HepG2 (cell line): Measurements from ENCODE around the gene JUND. TPM values are rescaled to one million over a fixed set of nuclear protein-coding genes. Genes with fewer than 3 reads are reported as not detected.

Source experiments
- ATAC-seq: fragments of 200-7000 bp; cut with Tn5 transposase; 3 replicates; pipeline ENCODE4 v1.9.1; 2020; ENCODE audit warnings: mild to moderate bottlenecking, moderate library complexity
- BruUV-seq: library from RNA; stranded (reverse); fragments of 400-500 nt; replicated peaks from 2 replicates; lab custom pipeline; 2021; lab: Mats Ljungman, UMichigan
- CTCF ChIA-PET: fragments of 300-600 bp; formaldehyde crosslinking; extraction: SDS; loops from one replicate; lab custom pipeline; 2021; ENCODE audit warnings: low total read pairs, inconsistent platforms, low intra/inter-chr PET ratio; lab: Yijun Ruan, JAX
- POLR2A ChIA-PET: fragments of 350-600 bp; sonication (Branson Sonifier 250); formaldehyde crosslinking; loops from one replicate; lab custom pipeline; 2020; ENCODE audit warnings: antibody characterized with exemption, inconsistent platforms; lab: Yijun Ruan, JAX
- DNase-seq: peaks from one replicate; pipeline ENCODE4 v3.0.0-alpha.2; 2015; ENCODE audit warnings: low spot score
- FAIRE-seq: peaks from 3 replicates; lab custom pipeline; 2011; peaks lifted over from hg19 to GRCh38; lab: Jason Lieb, UNC
- H2AFZ ChIP-seq: one replicate; pipeline ENCODE4 v1.6.1; 2011; ENCODE audit warnings: low read length, inconsistent platforms
- H3K27ac ChIP-seq: fragments of 300-600 bp; 3 replicates; pipeline ENCODE4 v1.8.0; 2011; ENCODE audit warnings: mixed run types, mild to moderate bottlenecking, mixed read lengths, low read length, inconsistent platforms; ENCODE audit not compliant: insufficient read depth; ENCODE audit errors: extremely low read length
- H3K27me3 ChIP-seq, 2 experiments: fragments of 200-600 bp in 1 of 2; 2 replicates in 1 of 2; 3 replicates in 1 of 2; pipeline versions ENCODE4 v1.6.0 to v1.8.0; 2011; ENCODE audit warnings: low read length in 2 of 2, mild to moderate bottlenecking in 2 of 2, moderate library complexity in 2 of 2, inconsistent platforms in 1 of 2; ENCODE audit not compliant: insufficient read depth in 2 of 2, control insufficient read depth in 1 of 2
- H3K36me3 ChIP-seq, 2 experiments: fragments of 200-600 bp in 1 of 2; replicated peaks in 1 of 2; 2 replicates in 1 of 2; 3 replicates in 1 of 2; pipeline versions ENCODE4 v1.5.1 to v1.8.0; 2011; ENCODE audit warnings: low read length in 2 of 2, inconsistent platforms in 1 of 2; ENCODE audit not compliant: insufficient read depth in 2 of 2, control insufficient read depth in 1 of 2
- H3K4me1 ChIP-seq: 2 replicates; pipeline ENCODE4 v1.5.1; 2012; ENCODE audit warnings: low read length, inconsistent platforms; ENCODE audit not compliant: insufficient read depth
- H3K4me2 ChIP-seq: 2 replicates; pipeline ENCODE4 v1.6.0; 2011; ENCODE audit warnings: low read depth, low read length, inconsistent platforms
- H3K4me3 ChIP-seq, 3 experiments: fragments of 200-600 bp in 1 of 3; sonication (generic), shearing (Covaris generic) in 1 of 3; replicated peaks in 1 of 3; 2 replicates each; pipeline ENCODE4 v1.5.1; 2011 to 2016; ENCODE audit warnings: low read length in 3 of 3, inconsistent platforms in 2 of 3, low read depth in 2 of 3, mild to moderate bottlenecking in 2 of 3, control low read depth in 1 of 3, mixed read lengths in 1 of 3; ENCODE audit not compliant: insufficient read depth in 1 of 3
- H3K79me2 ChIP-seq: one replicate; pipeline ENCODE4 v1.6.1; 2011; ENCODE audit warnings: low read length, inconsistent platforms; ENCODE audit not compliant: insufficient read depth
- H3K9ac ChIP-seq: 2 replicates; pipeline ENCODE4 v1.6.0; 2011; ENCODE audit warnings: mild to moderate bottlenecking, low read depth, low read length, inconsistent platforms; ENCODE audit not compliant: insufficient read depth
- H3K9me3 ChIP-seq: 2 replicates; pipeline ENCODE4 v1.5.1; 2012; ENCODE audit warnings: mild to moderate bottlenecking, low read length
- H4K20me1 ChIP-seq: 2 replicates; pipeline ENCODE4 v1.6.0; 2011; ENCODE audit warnings: inconsistent platforms, mild to moderate bottlenecking, low read length, moderate library complexity; ENCODE audit not compliant: insufficient read depth
- AGO1 ChIP-seq: fragments of 200-400 bp; formaldehyde crosslinking; IDR thresholded peaks from 2 replicates; pipeline ENCODE4 v1.6.1; 2017; ENCODE audit warnings: mild to moderate bottlenecking, low read depth, low read length, moderate library complexity; ENCODE audit not compliant: poor library complexity, severe bottlenecking
- ELF1 ChIP-seq: sonication (generic); formaldehyde crosslinking; IDR thresholded peaks from 2 replicates; pipeline ENCODE4 v1.4.0; 2020; ENCODE audit warnings: missing genetic modification reagents
- ELF3 ChIP-seq: IDR thresholded peaks from 2 replicates; pipeline ENCODE4 v1.6.1; 2016; ENCODE audit warnings: missing genetic modification reagents, missing compliant biosample characterization
- HNF4A ChIP-seq: sonication (generic); formaldehyde crosslinking; IDR thresholded peaks from 2 replicates; pipeline ENCODE4 v1.4.0; 2020; ENCODE audit warnings: missing genetic modification reagents
- KDM2A ChIP-seq: sonication (generic); formaldehyde crosslinking; IDR thresholded peaks from 2 replicates; pipeline ENCODE4 v1.4.0; 2020; ENCODE audit warnings: low read depth, missing genetic modification reagents, borderline replicate concordance
- NFIB ChIP-seq: sonication (generic); formaldehyde crosslinking; IDR thresholded peaks from 2 replicates; pipeline ENCODE4 v1.9.0; 2021; ENCODE audit warnings: missing genetic modification reagents, mild to moderate bottlenecking, borderline replicate concordance
- SMC3 ChIP-seq: IDR thresholded peaks from 2 replicates; pipeline ENCODE4 v1.6.1; 2011; ENCODE audit warnings: low read length, improper control_type of control experiment
- SRSF9 ChIP-seq: fragments of 200-400 bp; formaldehyde crosslinking; IDR thresholded peaks from 2 replicates; pipeline ENCODE4 v1.6.1; 2018; ENCODE audit warnings: borderline replicate concordance, mild to moderate bottlenecking, low read depth, low read length; ENCODE audit not compliant: insufficient read depth, poor library complexity, severe bottlenecking
- ZNF263 ChIP-seq: sonication (generic); formaldehyde crosslinking; IDR thresholded peaks from 2 replicates; pipeline ENCODE4 v1.4.0; 2020; ENCODE audit warnings: missing genetic modification reagents
- ZNF33A ChIP-seq: sonication (generic); formaldehyde crosslinking; IDR thresholded peaks from 2 replicates; pipeline ENCODE4 v1.5.1; 2020; ENCODE audit warnings: missing genetic modification reagents, mild to moderate bottlenecking, moderate library complexity, borderline replicate concordance
- ZNF503 ChIP-seq: sonication (generic); formaldehyde crosslinking; IDR thresholded peaks from 2 replicates; pipeline ENCODE4 v1.4.0; 2020; ENCODE audit warnings: missing genetic modification reagents
- ZNF558 ChIP-seq: sonication (generic); formaldehyde crosslinking; IDR thresholded peaks from 2 replicates; pipeline ENCODE4 v1.9.0; 2022; ENCODE audit warnings: mild to moderate bottlenecking, missing genetic modification reagents, borderline replicate concordance
- ZNF564 ChIP-seq: sonication (generic); formaldehyde crosslinking; IDR thresholded peaks from 2 replicates; pipeline ENCODE4 v1.8.1; 2023; ENCODE audit warnings: mild to moderate bottlenecking, missing genetic modification reagents
- ZNF629 ChIP-seq: sonication (generic); formaldehyde crosslinking; conservative IDR thresholded peaks from 2 replicates; pipeline ENCODE4 v1.5.0; 2020; ENCODE audit warnings: missing genetic modification reagents
- ZNF770 ChIP-seq: sonication (generic); formaldehyde crosslinking; IDR thresholded peaks from 2 replicates; pipeline ENCODE4 v1.5.0; 2020; ENCODE audit warnings: mild to moderate bottlenecking, missing genetic modification reagents
- WGBS: methylation state at CpG from one replicate; pipeline ENCODE4 v1.1.6; 2017; ENCODE audit warnings: low lambda C conversion rate; 5-methylcytosine and 5-hydroxymethylcytosine counted together
- in situ Hi-C: cut with HindIII; loops from 2 replicates; pipeline ENCODE4 v1.10.0; 2017; ENCODE audit warnings: low pct_unique_long_range_greater_than_20kb; ENCODE audit not compliant: extremely low pct_ligation_motif_present
- intact Hi-C: fragments of 100-400 bp; cut with micrococcal nuclease; formaldehyde crosslinking; loops from one replicate; pipeline ENCODE4 v1.10.0; 2022; ENCODE audit not compliant: unreplicated experiment
- polyA plus RNA-seq, 8 experiments: library from polyadenylated mRNA; depleted of rRNA in 3 of 8; stranded (reverse) in 7 of 8; unstranded in 1 of 8; fragments of >200 nt; fragmentation: Illumina TruSeq in 4 of 8; extraction: Trizol in 4 of 8; gene quantifications; 2 replicates each; pipeline versions ENCODE4 v1.2.1 to v1.2.3, GENCODE V29; 2011 to 2016; ENCODE audit warnings: low read depth in 4 of 8, missing spikeins in 1 of 8, mixed read lengths in 1 of 8; ENCODE audit not compliant: insufficient read depth in 1 of 8
- total RNA-seq, 5 experiments: library from RNA; depleted of rRNA; stranded (reverse); fragments of >200 nt; fragmentation: Illumina TruSeq; extraction: Trizol; gene quantifications; 2 replicates each; pipeline ENCODE4 v1.2.3, GENCODE V29; 2016; ENCODE audit warnings: low read depth in 1 of 5

JUND gene
- total and polyA plus RNA-seq, 2 of the 13 experiments (the other 11 are each of a cell fraction or from before 2014, with no cell fraction given), result 41.2 to 59.8 TPM

GRCh38 chr19:18253716-18254115, 27.7 kb downstream of the JUND start:
- Histone ChIP-seq H3K9me3 (no peaks in the 10 kb centered on the region), H3K4me3 (no peak overlapping the region), H3K9ac (no peak overlapping the region), H3K79me2 (no peaks in the 10 kb centered on the region), H3K4me1 (peaks cover 21% of the 10 kb centered on the region), H3K36me3 (no peaks in the 10 kb centered on the region), H3K4me2 (no peak overlapping the region), H4K20me1 (no peaks in the 10 kb centered on the region), H3K27ac (no peak overlapping the region), H2AFZ (no peak overlapping the region)
- DNase-seq (no peak), FAIRE-seq (no peak)
- BruUV-seq, result no TSS peak
- CTCF ChIA-PET, result no interaction called here
- in situ Hi-C loops, result loop anchor here (5.0 kb wide), 1 partner anchor 46 kb away; no protein-coding TSS in a partner anchor
- intact Hi-C loops, result no loop called here
- POLR2A ChIA-PET, result no interaction called here
- 19% methylated on average over 4 of the region's 5 CpGs for WGBS
- TF ChIP-seq ELF3 (CRISPR knock-in tag) (0 out of 2 replicates have a peak, but pooled peaks have one; percentile 19), AGO1 (no peak), ELF1 (CRISPR knock-in tag) (0 out of 2 replicates have a peak, but pooled peaks have one; percentile 12)
- TF ChIP-seq, all 625 proteins: peak for 2
- ATAC-seq, result no peak; the same call in 2 of the 3 replicates
- H3K27me3 ChIP-seq, result peaks cover 2 to 29% of the 10 kb centered on the region in 2 experiments; a peak in 4 of 5 replicates

- ChIA-PET POLR2A (interaction anchor here (0.6 kb wide), 1 partner anchor 26 kb away, joined by 3 read pairs; no protein-coding TSS in a partner anchor), CTCF (interaction anchor here (3.3 kb wide), 1 partner anchor 45 kb away, joined by 38 read pairs; no protein-coding TSS in a partner anchor)
- intact Hi-C loops (no loop called here), in situ Hi-C loops (loop anchor here (5.0 kb wide), 1 partner anchor 46 kb away; no protein-coding TSS in a partner anchor)
- no peak overlapping the region for H3K27ac ChIP-seq
- 13% methylated on average over 4 of the region's 4 CpGs for WGBS
- peaks cover 2 to 24% of the 10 kb centered on the region in 2 experiments; a peak in 4 of 5 replicates for H3K27me3 ChIP-seq
- peaks cover 21% of the 10 kb centered on the region for H3K4me1 ChIP-seq
- no peaks in the 10 kb centered on the region for H3K79me2 ChIP-seq
- no peaks in the 10 kb centered on the region for H3K9me3 ChIP-seq
- FAIRE-seq (no peak), DNase-seq (no peak), ATAC-seq (no peak)
- H3K4me3 ChIP-seq, result no peak overlapping the region
- H3K9ac ChIP-seq, result no peak overlapping the region
- no peaks in the 10 kb centered on the region for H4K20me1 ChIP-seq
- no peak overlapping the region for H3K4me2 ChIP-seq
- H2AFZ ChIP-seq, result no peak overlapping the region
- BruUV-seq, result no TSS peak
- H3K36me3 ChIP-seq, result no peaks in the 10 kb centered on the region
- TF ChIP-seq ZNF263 (peak; percentile 76), ZNF564 (CRISPR knock-in tag) (no peak), SRSF9 (no peak), KDM2A (CRISPR knock-in tag) (no peak), NFIB (CRISPR knock-in tag) (no peak), ZNF33A (CRISPR knock-in tag) (no peak), ZNF558 (CRISPR knock-in tag) (no peak), ZNF503 (CRISPR knock-in tag) (no peak), ZNF629 (peak; percentile 58), ZNF770 (CRISPR knock-in tag) (peak; percentile 97), SMC3 (no peak), HNF4A (CRISPR knock-in tag) (peak; percentile 10; the same call in 1 of the 2 replicates)
Measured at GRCh38 chr19:18253130-18253529, 28.3 kb downstream of the JUND start.
